ENCODE results near the gene FBXO33. TPM values are rescaled to one million over a fixed set of nuclear protein-coding genes. Genes with fewer than 3 reads are reported as not detected.
A peak's percentile ranks its signal among the peaks of the same experiment; 100 is the strongest.

FBXO33 gene
- total RNA-seq, 1 experiment from 2014 or later, result 3.9 TPM

DNA sequence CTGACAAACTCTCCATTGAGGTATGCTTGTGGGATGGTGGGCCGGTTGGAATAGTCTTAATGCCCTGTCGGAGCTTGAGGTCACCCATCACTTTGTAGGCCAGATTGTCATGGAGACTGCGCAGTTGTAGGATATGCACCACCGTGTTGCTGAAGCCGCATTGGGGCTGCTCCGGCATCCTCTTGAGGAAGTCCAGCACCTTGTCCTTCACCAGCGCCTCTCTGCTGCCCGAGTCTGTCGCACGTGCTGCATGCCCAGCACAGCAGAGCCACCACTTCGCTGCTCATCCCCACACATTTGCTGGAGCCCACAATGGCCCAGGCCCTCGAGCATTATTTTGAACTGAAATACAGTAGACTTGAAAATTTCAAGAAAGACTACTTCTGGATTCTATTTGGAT lies 61.8 kb downstream of the FBXO33 start:
- POLR2A ChIA-PET, result no interaction called here
- no peak for DNase-seq (ENCODE audit: unreplicated experiment)
- Mint-ChIP-seq H3K27me3 (ENCODE audit: insufficient read depth, unreplicated experiment) (no peaks in the 10 kb centered on the region), H3K36me3 (ENCODE audit: insufficient read depth, unreplicated experiment) (peaks cover 52% of the 10 kb centered on the region), H3K4me1 (ENCODE audit: insufficient read depth, unreplicated experiment) (peaks cover 6% of the 10 kb centered on the region), H3K4me3 (ENCODE audit: unreplicated experiment) (no peak overlapping the region), H3K9me3 (ENCODE audit: unreplicated experiment) (no peaks in the 10 kb centered on the region), H3K27ac (ENCODE audit: low read depth, unreplicated experiment) (no peak overlapping the region)
- CTCF ChIA-PET, result interaction anchor here (0.6 to 2.3 kb wide), 6 partner anchors 25 to 266 kb away, joined by 3 to 13 read pairs (median 4); no protein-coding TSS in a partner anchor
- TF ChIP-seq, protein P1, sequence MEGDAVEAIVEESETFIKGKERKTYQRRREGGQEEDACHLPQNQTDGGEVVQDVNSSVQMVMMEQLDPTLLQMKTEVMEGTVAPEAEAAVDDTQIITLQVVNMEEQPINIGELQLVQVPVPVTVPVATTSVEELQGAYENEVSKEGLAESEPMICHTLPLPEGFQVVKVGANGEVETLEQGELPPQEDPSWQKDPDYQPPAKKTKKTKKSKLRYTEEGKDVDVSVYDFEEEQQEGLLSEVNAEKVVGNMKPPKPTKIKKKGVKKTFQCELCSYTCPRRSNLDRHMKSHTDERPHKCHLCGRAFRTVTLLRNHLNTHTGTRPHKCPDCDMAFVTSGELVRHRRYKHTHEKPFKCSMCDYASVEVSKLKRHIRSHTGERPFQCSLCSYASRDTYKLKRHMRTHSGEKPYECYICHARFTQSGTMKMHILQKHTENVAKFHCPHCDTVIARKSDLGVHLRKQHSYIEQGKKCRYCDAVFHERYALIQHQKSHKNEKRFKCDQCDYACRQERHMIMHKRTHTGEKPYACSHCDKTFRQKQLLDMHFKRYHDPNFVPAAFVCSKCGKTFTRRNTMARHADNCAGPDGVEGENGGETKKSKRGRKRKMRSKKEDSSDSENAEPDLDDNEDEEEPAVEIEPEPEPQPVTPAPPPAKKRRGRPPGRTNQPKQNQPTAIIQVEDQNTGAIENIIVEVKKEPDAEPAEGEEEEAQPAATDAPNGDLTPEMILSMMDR (IDR thresholded peaks at IDR 0.05; ENCODE audit: unreplicated experiment), result no peak
- no TSS peak for BruUV-seq (replicated peaks)
- intact Hi-C loops (cut with micrococcal nuclease), result no loop called here

- H3K4me1 Mint-ChIP-seq (ENCODE audit: insufficient read depth, unreplicated experiment), result peaks cover 6% of the 10 kb centered on the region
- intact Hi-C loops (cut with micrococcal nuclease), result loop anchor here (2.0 to 5.0 kb wide), 2 partner anchors 137 to 254 kb away; partner anchors contain the start of genes GEMIN2 and MIA2
- H3K4me3 Mint-ChIP-seq (ENCODE audit: unreplicated experiment), result no peak overlapping the region
- peaks cover 63% of the 10 kb centered on the region for H3K36me3 Mint-ChIP-seq (ENCODE audit: insufficient read depth, unreplicated experiment)
- DNase-seq (ENCODE audit: unreplicated experiment), result no peak
- TF ChIP-seq, protein P1 (IDR thresholded peaks at IDR 0.05; ENCODE audit: unreplicated experiment), result no peak
- CTCF ChIA-PET, result interaction anchor here (0.6 to 2.3 kb wide), 11 partner anchors 13 to 265 kb away, joined by 3 to 13 read pairs (median 4); partner anchors contain the start of gene TRAPPC6B
- POLR2A ChIA-PET, result interaction anchor here (0.8 to 1.2 kb wide), 2 partner anchors 63 to 194 kb away, joined by 3 to 7 read pairs; partner anchors contain the start of genes FBXO33 and PNN
- no peaks in the 10 kb centered on the region for H3K27me3 Mint-ChIP-seq (ENCODE audit: insufficient read depth, unreplicated experiment)
- BruUV-seq (replicated peaks), result no TSS peak
- H3K27ac Mint-ChIP-seq (ENCODE audit: low read depth, unreplicated experiment), result no peak overlapping the region
- no peaks in the 10 kb centered on the region for H3K9me3 Mint-ChIP-seq (ENCODE audit: unreplicated experiment)
These were observed 63.2 kb downstream of the FBXO33 start for GRCh38 chr14:39369029-39369428.

DNA sequence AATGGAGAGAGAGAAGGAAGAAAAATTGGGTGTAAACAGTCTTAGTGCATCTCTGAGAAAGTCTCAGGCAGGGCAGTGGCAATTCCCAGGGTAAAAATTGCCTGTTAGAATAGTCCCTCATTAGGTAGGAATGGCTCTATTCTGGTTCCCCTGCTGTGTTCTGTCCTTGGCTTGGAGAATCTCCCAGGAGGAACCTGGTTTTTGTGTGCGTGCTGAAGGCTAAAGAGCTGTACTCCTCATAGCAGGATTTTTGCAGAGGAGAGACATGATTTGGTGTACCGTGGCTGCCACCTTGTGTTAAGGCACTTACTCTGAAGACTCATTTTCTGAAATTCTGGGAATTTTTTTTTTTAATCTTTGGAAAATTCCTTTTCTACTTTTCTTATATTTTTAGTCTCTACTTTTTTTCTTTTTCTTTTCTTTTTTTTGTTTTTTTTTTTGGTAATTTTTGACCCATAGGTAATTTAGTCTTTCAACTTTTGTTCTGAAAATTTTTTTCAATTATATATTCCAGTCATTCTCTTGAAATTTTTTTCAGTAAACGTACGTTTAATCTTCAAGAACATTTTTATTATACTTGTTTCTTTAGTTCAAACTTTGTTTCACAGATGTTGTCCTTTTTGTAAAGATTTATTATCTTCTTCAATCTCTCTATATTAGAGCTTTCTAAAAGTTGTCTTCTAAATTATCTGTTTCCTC lies 63.8 kb downstream of the FBXO33 start:
- Mint-ChIP-seq H3K4me1 (ENCODE audit: insufficient read depth, unreplicated experiment) (peaks cover 6% of the 10 kb centered on the region), H3K9me3 (ENCODE audit: unreplicated experiment) (no peaks in the 10 kb centered on the region), H3K27ac (ENCODE audit: low read depth, unreplicated experiment) (no peak overlapping the region), H3K4me3 (ENCODE audit: unreplicated experiment) (no peak overlapping the region), H3K27me3 (ENCODE audit: insufficient read depth, unreplicated experiment) (no peaks in the 10 kb centered on the region), H3K36me3 (ENCODE audit: insufficient read depth, unreplicated experiment) (peaks cover 63% of the 10 kb centered on the region)
- CTCF ChIA-PET, result interaction anchor here (0.5 to 2.3 kb wide), 8 partner anchors 13 to 1221 kb away, joined by 3 to 13 read pairs (median 4); partner anchors contain the start of gene TRAPPC6B
- TF ChIP-seq, protein P1 (IDR thresholded peaks at IDR 0.05; ENCODE audit: unreplicated experiment), result peak; percentile 42
- peak; percentile 78 for DNase-seq (ENCODE audit: unreplicated experiment)
- BruUV-seq (replicated peaks), result no TSS peak
- POLR2A ChIA-PET, result interaction anchor here (0.6 to 1.4 kb wide), 5 partner anchors 64 to 261 kb away, joined by 3 to 7 read pairs (median 3); partner anchors contain the start of genes FBXO33, PNN and TRAPPC6B
- intact Hi-C loops (cut with micrococcal nuclease), result loop anchor here (1.0 to 5.0 kb wide), 4 partner anchors 136 to 261 kb away; partner anchors contain the start of genes GEMIN2, MIA2 and TRAPPC6B

- no peak for DNase-seq (ENCODE audit: unreplicated experiment)
- Mint-ChIP-seq H3K4me3 (ENCODE audit: unreplicated experiment) (no peak overlapping the region), H3K4me1 (ENCODE audit: insufficient read depth, unreplicated experiment) (peaks cover 6% of the 10 kb centered on the region), H3K36me3 (ENCODE audit: insufficient read depth, unreplicated experiment) (peaks cover 60% of the 10 kb centered on the region), H3K27me3 (ENCODE audit: insufficient read depth, unreplicated experiment) (no peaks in the 10 kb centered on the region), H3K9me3 (ENCODE audit: unreplicated experiment) (no peaks in the 10 kb centered on the region), H3K27ac (ENCODE audit: low read depth, unreplicated experiment) (no peak overlapping the region)
- intact Hi-C loops (cut with micrococcal nuclease), result loop anchor here (5.0 kb wide), 1 partner anchor 135 kb away; the partner anchor contains the start of gene MIA2
- BruUV-seq (replicated peaks), result no TSS peak
- TF ChIP-seq, protein P1 (IDR thresholded peaks at IDR 0.05; ENCODE audit: unreplicated experiment), result no peak
- ChIA-PET POLR2A (interaction anchor here (1.4 kb wide), 1 partner anchor 197 kb away, joined by 7 read pairs; the partner anchor contains the start of gene TRAPPC6B), CTCF (interaction anchor here (0.5 to 1.7 kb wide), 7 partner anchors 11 to 370 kb away, joined by 3 to 9 read pairs (median 3); no protein-coding TSS in a partner anchor)
These were observed 64.9 kb downstream of the FBXO33 start for GRCh38 chr14:39367387-39367751.
